Pancreas (tissue), 10 donors: ENCODE measurements around the gene JSRP1. TPM values are rescaled to one million over a fixed set of nuclear protein-coding genes. Genes with fewer than 3 reads are reported as not detected.

ENCODE experiments used
- ATAC-seq, 4 donors: fragments of 200-7000 bp; cut with Tn5 transposase; one replicate each; pipeline versions ENCODE4 v1.8.0 to v1.9.1; 2020; ENCODE audit warnings: mild to moderate bottlenecking in 4 of 4, moderate library complexity in 4 of 4
- DNase-seq, 6 donors: peaks; one replicate each; pipeline ENCODE4 v3.0.0-alpha.2; 2020
- FAIRE-seq: peaks from 2 replicates; lab custom pipeline; 2012; peaks lifted over from hg19 to GRCh38; lab: Jason Lieb, UNC
- H3K27ac ChIP-seq, 4 donors: fragments of 200-600 bp; sonication (generic); 1 replicate in 3 of 4; 2 replicates in 1 of 4; pipeline versions ENCODE4 v1.5.0 to v1.8.0; 2020
- H3K27me3 ChIP-seq, 4 donors: fragments of 200-600 bp; one replicate each; pipeline ENCODE4 v1.8.0; 2021
- H3K36me3 ChIP-seq, 3 donors: fragments of 200-600 bp; sonication (generic) in 1 of 3; one replicate each; pipeline versions ENCODE4 v1.5.0 to v1.8.0; 2020 to 2021
- H3K4me1 ChIP-seq, 3 donors: fragments of 200-600 bp; one replicate each; pipeline ENCODE4 v1.8.0; 2021
- H3K4me3 ChIP-seq, 4 donors: fragments of 200-600 bp; sonication (generic) in 2 of 4; one replicate each; pipeline versions ENCODE4 v1.5.0 to v1.8.0; 2020 to 2021
- H3K9me3 ChIP-seq, 4 donors: fragments of 200-600 bp; one replicate each; pipeline ENCODE4 v1.8.0; 2021
- CTCF ChIP-seq, 4 donors: fragments of 200-600 bp; sonication (generic) in 3 of 4; IDR thresholded peaks; one replicate each; pipeline versions ENCODE4 v1.5.0 to v1.8.0; 2021; ENCODE audit warnings: antibody characterized with exemption in 4 of 4
- WGBS, 2 donors: extraction: QIAGEN DNeasy Blood & Tissue Kit; methylation state at CpG; one replicate each; pipeline ENCODE4 v1.1.7; 2013; 5-methylcytosine and 5-hydroxymethylcytosine counted together
- intact Hi-C, 3 donors: fragments of 100-400 bp; cut with DNase I; formaldehyde crosslinking; loops; one replicate each; pipeline versions ENCODE4 v1.11.1 to v1.14.2; 2022
- polyA plus RNA-seq, 2 donors: library from polyadenylated mRNA; stranded (reverse); fragments of 200-250 nt; gene quantifications; one replicate each; pipeline ENCODE4 v1.2.3, GENCODE V29; 2013
- total RNA-seq, 6 donors: library from RNA; stranded (reverse); fragmentation: NEBNext Ultra II Directional in 4 of 6; extraction: Animal tissue kit (Norgen Biotek cat#: 25700) in 4 of 6; gene quantifications; one replicate each; pipeline versions ENCODE4 v1.2.1 to v1.2.4, GENCODE V29; 2021 to 2023
- donor health status: healthy with polysubstance abuse.
- donor health status: DM: no; HTN: no; CAD: no; lungs with moderate emphysema.
- donor health status: DM: no; HTN: no; CAD: no.
- donor health status: control.
- donor health status: control.
- donor health status: Bipolar disorder and iron deficiency.
- donor health status: DM: yes; HTN: yes; CAD: no.
- donor health status: DM: no; HTN: no; CAD: no.
- donor health status: DM: no; HTN: no; CAD: no.
- donor health status: DM: yes; HTN: yes; CAD: no.

Gene JSRP1
- total and polyA plus RNA-seq, 8 donors = 0.29 to 4.0 (median 1.0) TPM; not detected in 2

DNA sequence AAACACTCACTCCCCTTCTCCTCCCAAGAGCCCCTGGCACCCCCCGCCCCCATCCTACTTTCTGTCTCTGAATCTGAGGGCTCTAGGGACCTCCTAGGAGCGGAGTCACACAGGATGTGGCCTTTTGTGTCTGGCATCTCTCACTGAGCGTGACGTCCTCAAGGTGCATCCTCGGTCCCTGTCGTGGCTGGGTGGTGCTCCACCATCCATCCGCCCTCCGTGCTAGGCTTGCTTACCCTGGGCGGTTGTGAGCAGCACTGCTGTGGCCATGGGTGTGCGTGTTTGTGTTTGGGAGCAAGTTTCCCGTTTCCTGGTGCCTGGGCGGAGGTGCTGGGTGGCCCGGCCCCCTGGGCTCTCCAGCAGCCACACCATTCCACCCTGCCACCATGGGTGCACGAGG is 32.3 kb downstream of the JSRP1 start:
- Histone ChIP-seq H3K36me3 (peaks cover 0 to 78% (median 4%) of the 10 kb centered on the region in 3 donors), H3K4me1 (no peaks in the 10 kb centered on the region), H3K27ac (no peak overlapping the region), H3K4me3 (no peak overlapping the region), H3K9me3 (no peaks in the 10 kb centered on the region), H3K27me3 (no peaks in the 10 kb centered on the region)
- FAIRE-seq = no peak
- intact Hi-C loops = loop anchor here in 1 of 3 donors (10.0 kb wide), 1 partner anchor 49 kb away; no protein-coding TSS in a partner anchor
- no peak for ATAC-seq
- no peak for DNase-seq
- 93 to 94% methylated on average over 14 of the region's 14 CpGs for WGBS, 2 donors
- TF ChIP-seq CTCF (IDR thresholded peaks at IDR 0.05) = no peak

GRCh38 chr19:2223391-2223790 is 32.8 kb downstream of the JSRP1 start:
- WGBS, 2 donors = 92 to 93% methylated on average over 17 to 18 of the region's 18 CpGs
- TF ChIP-seq CTCF (IDR thresholded peaks at IDR 0.05) = no peak
- DNase-seq = no peak
- Histone ChIP-seq H3K27me3 (no peaks in the 10 kb centered on the region), H3K9me3 (no peaks in the 10 kb centered on the region), H3K4me3 (no peak overlapping the region), H3K27ac (no peak overlapping the region), H3K36me3 (peaks cover 0 to 77% (median 4%) of the 10 kb centered on the region in 3 donors), H3K4me1 (no peaks in the 10 kb centered on the region)
- no peak for FAIRE-seq
- no peak for ATAC-seq
- intact Hi-C loops = loop anchor here in 1 of 3 donors (10.0 kb wide), 1 partner anchor 49 kb away; no protein-coding TSS in a partner anchor

DNA sequence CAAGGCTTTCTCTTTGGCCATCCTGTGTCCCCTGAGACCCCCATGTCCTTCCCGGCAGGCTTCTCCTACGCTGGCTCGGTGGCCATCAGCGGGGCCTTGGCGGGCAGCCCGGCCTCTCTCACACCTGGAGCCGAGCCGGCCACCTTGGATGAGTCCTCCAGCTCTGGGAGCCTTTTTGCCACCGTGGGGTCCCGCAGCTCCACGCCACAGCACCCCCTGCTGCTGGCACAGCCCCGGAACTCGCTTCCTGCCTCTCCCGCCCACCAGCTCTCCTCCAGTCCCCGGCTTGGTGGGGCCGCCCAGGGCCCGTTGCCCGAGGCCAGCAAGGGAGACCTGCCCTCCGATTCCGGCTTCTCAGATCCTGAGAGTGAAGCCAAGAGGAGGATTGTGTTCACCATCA is 34.3 kb downstream of the JSRP1 start:
- FAIRE-seq = no peak
- ATAC-seq = no peak
- intact Hi-C loops = loop anchor here in 1 of 3 donors (10.0 kb wide), 1 partner anchor 47 kb away; no protein-coding TSS in a partner anchor
- 89 to 90% methylated on average over 19 to 20 of the region's 20 CpGs for WGBS, 2 donors
- no peak for TF ChIP-seq CTCF (IDR thresholded peaks at IDR 0.05)
- Histone ChIP-seq H3K9me3 (no peaks in the 10 kb centered on the region), H3K4me1 (no peaks in the 10 kb centered on the region), H3K4me3 (no peak overlapping the region), H3K27me3 (no peaks in the 10 kb centered on the region), H3K27ac (no peak overlapping the region), H3K36me3 (peaks cover 1 to 77% (median 2%) of the 10 kb centered on the region in 3 donors)
- no peak for DNase-seq

DNA sequence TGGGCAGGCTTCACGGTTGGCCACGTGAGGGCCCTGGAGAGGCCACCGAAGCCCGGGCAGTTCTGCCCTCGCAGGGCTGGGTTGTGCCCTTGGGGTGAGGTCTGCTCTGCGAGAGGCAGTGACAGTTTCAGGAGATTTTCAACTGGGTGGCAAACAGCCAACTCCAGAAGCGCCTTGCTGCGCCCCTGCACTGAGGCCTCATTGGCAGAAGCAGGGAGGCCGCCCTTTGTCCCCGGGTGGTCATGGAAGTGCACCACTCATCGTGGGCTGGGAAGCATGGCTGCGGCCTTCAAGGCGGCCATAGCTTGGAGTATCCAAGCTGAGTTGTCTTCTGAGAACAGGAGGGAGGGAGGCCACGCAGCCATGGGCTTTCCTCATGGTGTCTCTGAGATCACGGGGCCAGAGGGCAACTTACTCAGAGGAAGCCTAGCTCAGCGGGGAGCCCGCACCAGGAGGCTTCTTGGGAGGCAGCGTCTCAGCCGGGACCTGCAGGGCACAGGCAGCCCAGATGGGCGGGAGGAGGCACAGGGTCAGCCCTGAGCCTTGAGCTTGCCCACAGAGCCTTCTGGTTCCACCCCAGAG is 34.9 kb downstream of the JSRP1 start:
- no peaks in the 10 kb centered on the region for H3K9me3 ChIP-seq
- 90% methylated on average over 20 of the region's 20 CpGs for WGBS, 2 donors
- H3K36me3 ChIP-seq = peaks cover 1 to 77% (median 7%) of the 10 kb centered on the region in 3 donors
- H3K4me3 ChIP-seq = no peak overlapping the region
- FAIRE-seq = no peak
- H3K4me1 ChIP-seq = no peaks in the 10 kb centered on the region
- no peaks in the 10 kb centered on the region for H3K27me3 ChIP-seq
- TF ChIP-seq CTCF (IDR thresholded peaks at IDR 0.05) = no peak
- no peak overlapping the region for H3K27ac ChIP-seq
- peak in 1 of 4 donors; percentile 8 for ATAC-seq
- intact Hi-C loops = loop anchor here in 1 of 3 donors (10.0 kb wide), 1 partner anchor 47 kb away; no protein-coding TSS in a partner anchor
- no peak for DNase-seq

GRCh38 chr19:2219726-2220125 is 36.5 kb downstream of the JSRP1 start:
- ATAC-seq = no peak
- FAIRE-seq = no peak
- intact Hi-C loops = loop anchor here in 1 of 3 donors (10.0 kb wide), 1 partner anchor 45 kb away; no protein-coding TSS in a partner anchor
- Histone ChIP-seq H3K27me3 (no peaks in the 10 kb centered on the region), H3K9me3 (no peaks in the 10 kb centered on the region), H3K4me3 (no peak overlapping the region), H3K4me1 (no peaks in the 10 kb centered on the region), H3K27ac (no peak overlapping the region), H3K36me3 (peaks cover 2 to 79% (median 7%) of the 10 kb centered on the region in 3 donors)
- WGBS, 2 donors = 95 to 96% methylated on average over 21 of the region's 21 CpGs
- no peak for TF ChIP-seq CTCF (IDR thresholded peaks at IDR 0.05)
- no peak for DNase-seq
